Kidney epithelial cell (primary cell): Measurements from ENCODE around the gene PPP4R4. TPM values are rescaled to one million over a fixed set of nuclear protein-coding genes. Genes with fewer than 3 reads are reported as not detected.
"Not testable (repeated sequence)": the region's sequence is repeated elsewhere in the genome, so short reads cannot be mapped to it uniquely, and the experiment has no call there.

Experiments
- DNase-seq: peaks from one replicate; pipeline ENCODE4 v3.0.0-alpha.2; 2010; ENCODE audit warnings: low read depth
- H3K27me3 ChIP-seq: 2 replicates; pipeline ENCODE4 v1.6.0; 2011; ENCODE audit warnings: low read length; ENCODE audit not compliant: control insufficient read depth, insufficient read depth
- H3K36me3 ChIP-seq: 2 replicates; pipeline ENCODE4 v1.5.1; 2011; ENCODE audit warnings: low read length; ENCODE audit not compliant: control insufficient read depth, insufficient read depth
- H3K4me3 ChIP-seq: 2 replicates; pipeline ENCODE4 v1.5.1; 2011; ENCODE audit warnings: low read depth, mild to moderate bottlenecking, control low read depth, low read length
- CTCF ChIP-seq: IDR thresholded peaks from 2 replicates; pipeline ENCODE4 v1.5.1; 2011; ENCODE audit warnings: mild to moderate bottlenecking, moderate library complexity, low read length, control low read depth, inconsistent platforms; ENCODE audit not compliant: insufficient read depth, poor library complexity, severe bottlenecking
- total RNA-seq: library from RNA; depleted of rRNA; stranded (reverse); fragments of >200 nt; gene quantifications from 2 replicates; pipeline ENCODE4 v1.2.3, GENCODE V29; 2015

Gene PPP4R4
- total RNA-seq, 1 donor from 2014 or later = 2.4 TPM

GRCh38 chr14:94239406-94239805 lies 65.3 kb downstream of the PPP4R4 start:
- no peak for TF ChIP-seq CTCF
- DNase-seq = no peak
- Histone ChIP-seq H3K36me3 (no peaks in the 10 kb centered on the region), H3K4me3 (no peak overlapping the region), H3K27me3 (no peaks in the 10 kb centered on the region)

GRCh38 chr14:94244182-94244581 lies 70.1 kb downstream of the PPP4R4 start:
- no peaks in the 10 kb centered on the region for H3K36me3 ChIP-seq
- no peak for DNase-seq
- H3K27me3 ChIP-seq = no peaks in the 10 kb centered on the region
- no peak overlapping the region for H3K4me3 ChIP-seq
- no peak for TF ChIP-seq CTCF

GRCh38 chr14:94264195-94264594 lies 90.1 kb downstream of the PPP4R4 start:
- H3K36me3 ChIP-seq, DNase-seq, H3K4me3 ChIP-seq, H3K27me3 ChIP-seq: not testable (repeated sequence)

GRCh38 chr14:94267352-94267751 lies 93.2 kb downstream of the PPP4R4 start:
- DNase-seq = no peak
- H3K36me3 ChIP-seq = no peaks in the 10 kb centered on the region
- no peak for TF ChIP-seq CTCF
- no peaks in the 10 kb centered on the region for H3K27me3 ChIP-seq
- H3K4me3 ChIP-seq = no peak overlapping the region

GRCh38 chr14:94268582-94268981 lies 94.5 kb downstream of the PPP4R4 start:
- not testable (repeated sequence) for H3K27me3 ChIP-seq, H3K4me3 ChIP-seq, H3K36me3 ChIP-seq, DNase-seq

- no peaks in the 10 kb centered on the region for H3K27me3 ChIP-seq
- TF ChIP-seq CTCF = no peak
- DNase-seq = no peak
- H3K4me3 ChIP-seq = no peak overlapping the region
- no peaks in the 10 kb centered on the region for H3K36me3 ChIP-seq
Measured at GRCh38 chr14:94269156-94269555, 95.0 kb downstream of the PPP4R4 start.

GRCh38 chr14:94276898-94277561 lies 102.9 kb downstream of the PPP4R4 start:
- not testable (repeated sequence) for H3K36me3 ChIP-seq, H3K4me3 ChIP-seq, DNase-seq, H3K27me3 ChIP-seq
